Stimulated activated naive B cell treated with anti-CD40 and anti-IgM and Interleukin-4, amounts not matched to agents 10 μg/mL and 1 μg/mL and 100 μg/mL, for 72 hours (primary cell): ENCODE data around the gene FAM9A.
A peak's percentile ranks its signal among the peaks of the same experiment; 100 is the strongest.
"Not testable (repeated sequence)": the region's sequence is repeated elsewhere in the genome, so short reads cannot be mapped to it uniquely, and the experiment has no call there.

ENCODE experiments used
- ATAC-seq, 2 donors: fragments of 150-1000 bp; cut with Tn5 transposase; replicated peaks; 2 replicates each; pipeline ENCODE4 v1.10.0; 2021; ENCODE audit warnings: moderate library complexity in 1 of 2
- DNase-seq: peaks from one replicate; pipeline ENCODE4 v3.0.0; 2021
- H3K27ac Mint-ChIP-seq: one replicate; pipeline ENCODE4 v1.8.0; 2022; ENCODE audit warnings: mild to moderate bottlenecking, mixed read lengths
- H3K27me3 Mint-ChIP-seq, 2 donors: one replicate each; pipeline ENCODE4 v1.8.0; 2022; ENCODE audit warnings: mixed read lengths in 2 of 2
- H3K36me3 Mint-ChIP-seq, 2 donors: one replicate each; pipeline ENCODE4 v1.8.0; 2022; ENCODE audit warnings: mixed read lengths in 2 of 2, mild to moderate bottlenecking in 1 of 2
- H3K4me1 Mint-ChIP-seq, 2 donors: one replicate each; pipeline ENCODE4 v1.8.0; 2022; ENCODE audit warnings: mixed read lengths in 2 of 2, mild to moderate bottlenecking in 1 of 2
- H3K4me3 Mint-ChIP-seq, 2 donors: one replicate each; pipeline ENCODE4 v1.8.0; 2022; ENCODE audit warnings: mild to moderate bottlenecking in 2 of 2, mixed read lengths in 2 of 2, moderate library complexity in 1 of 2
- H3K9me3 Mint-ChIP-seq, 2 donors: one replicate each; pipeline ENCODE4 v1.8.0; 2022; ENCODE audit warnings: mixed read lengths in 2 of 2, mild to moderate bottlenecking in 1 of 2

FAM9A gene

GRCh38 chrX:8822002-8822401, 20.8 kb upstream of the FAM9A start:
- no peaks in the 10 kb centered on the region for H3K36me3 Mint-ChIP-seq
- no peaks in the 10 kb centered on the region for H3K4me1 Mint-ChIP-seq
- no peak for ATAC-seq
- no peak overlapping the region for H3K27ac Mint-ChIP-seq
- H3K4me3 Mint-ChIP-seq, result no peak overlapping the region
- DNase-seq, result no peak
- H3K9me3 Mint-ChIP-seq, result no peaks in the 10 kb centered on the region
- H3K27me3 Mint-ChIP-seq, result peaks cover 21 to 26% of the 10 kb centered on the region in 2 donors

GRCh38 chrX:8820910-8821527, 19.8 kb upstream of the FAM9A start:
- no peaks in the 10 kb centered on the region for H3K9me3 Mint-ChIP-seq
- ATAC-seq (no peak), DNase-seq (no peak)
- H3K36me3 Mint-ChIP-seq, result no peaks in the 10 kb centered on the region
- no peaks in the 10 kb centered on the region for H3K4me1 Mint-ChIP-seq
- H3K27me3 Mint-ChIP-seq, result peaks cover 21% of the 10 kb centered on the region in 2 donors
- no peak overlapping the region for H3K4me3 Mint-ChIP-seq
- no peak overlapping the region for H3K27ac Mint-ChIP-seq

GRCh38 chrX:8815460-8816065, 14.4 kb upstream of the FAM9A start:
- Mint-ChIP-seq H3K4me1 (no peaks in the 10 kb centered on the region), H3K27me3 (peaks cover 7 to 9% of the 10 kb centered on the region in 2 donors), H3K4me3 (no peak overlapping the region), H3K27ac (no peak overlapping the region), H3K36me3 (no peaks in the 10 kb centered on the region), H3K9me3 (no peaks in the 10 kb centered on the region)
- DNase-seq (no peak), ATAC-seq (peak in 1 of 2 donors; percentile 48)

GRCh38 chrX:8813036-8813435, 11.9 kb upstream of the FAM9A start:
- Mint-ChIP-seq H3K27ac (no peak overlapping the region), H3K27me3 (peaks cover 10 to 11% of the 10 kb centered on the region in 2 donors), H3K4me3 (no peak overlapping the region), H3K4me1 (no peaks in the 10 kb centered on the region), H3K9me3 (no peaks in the 10 kb centered on the region), H3K36me3 (no peaks in the 10 kb centered on the region)
- ATAC-seq (no peak), DNase-seq (no peak)

GRCh38 chrX:8811611-8812010, 10.4 kb upstream of the FAM9A start:
- no peak overlapping the region for H3K27ac Mint-ChIP-seq
- no peak overlapping the region for H3K4me3 Mint-ChIP-seq
- no peak for DNase-seq
- no peaks in the 10 kb centered on the region for H3K36me3 Mint-ChIP-seq
- H3K27me3 Mint-ChIP-seq, result peaks cover 16 to 21% of the 10 kb centered on the region in 2 donors
- no peaks in the 10 kb centered on the region for H3K9me3 Mint-ChIP-seq
- no peak for ATAC-seq
- no peaks in the 10 kb centered on the region for H3K4me1 Mint-ChIP-seq

- H3K27ac Mint-ChIP-seq, result no peak overlapping the region
- DNase-seq (no peak), ATAC-seq (no peak)
- H3K27me3 Mint-ChIP-seq, result peaks cover 19 to 29% of the 10 kb centered on the region in 2 donors
- H3K9me3 Mint-ChIP-seq, result no peaks in the 10 kb centered on the region
- H3K4me3 Mint-ChIP-seq, result no peak overlapping the region
- no peaks in the 10 kb centered on the region for H3K36me3 Mint-ChIP-seq
- H3K4me1 Mint-ChIP-seq, result no peaks in the 10 kb centered on the region
Observed at GRCh38 chrX:8808661-8809060, 7.5 kb upstream of the FAM9A start.

GRCh38 chrX:8805974-8806373, 4.8 kb upstream of the FAM9A start:
- Mint-ChIP-seq H3K9me3 (peaks cover 0 to 5% of the 10 kb centered on the region in 2 donors), H3K27ac (no peak overlapping the region), H3K27me3 (peaks cover 23 to 26% of the 10 kb centered on the region in 2 donors), H3K4me1 (no peaks in the 10 kb centered on the region), H3K4me3 (no peak overlapping the region), H3K36me3 (no peaks in the 10 kb centered on the region)
- DNase-seq, result no peak
- ATAC-seq, result no peak

GRCh38 chrX:8805046-8805445, 3.9 kb upstream of the FAM9A start:
- DNase-seq (no peak), ATAC-seq (no peak)
- Mint-ChIP-seq H3K36me3 (no peaks in the 10 kb centered on the region), H3K4me1 (no peaks in the 10 kb centered on the region), H3K4me3 (no peak overlapping the region), H3K27ac (no peak overlapping the region), H3K9me3 (peaks cover 0 to 5% of the 10 kb centered on the region in 2 donors), H3K27me3 (peaks cover 18 to 26% of the 10 kb centered on the region in 2 donors)

- Mint-ChIP-seq H3K9me3 (peaks cover 0 to 5% of the 10 kb centered on the region in 2 donors), H3K27me3 (peaks cover 18 to 25% of the 10 kb centered on the region in 2 donors), H3K27ac (no peak overlapping the region), H3K4me3 (no peak overlapping the region), H3K36me3 (no peaks in the 10 kb centered on the region), H3K4me1 (no peaks in the 10 kb centered on the region)
- no peak for ATAC-seq
- no peak for DNase-seq
Observed at GRCh38 chrX:8803326-8803725, 2.1 kb upstream of the FAM9A start.

GRCh38 chrX:8800351-8800750, 832 bp downstream of the FAM9A start:
- not testable (repeated sequence) for H3K4me1 Mint-ChIP-seq, H3K4me3 Mint-ChIP-seq, H3K27ac Mint-ChIP-seq, H3K36me3 Mint-ChIP-seq, ATAC-seq, H3K9me3 Mint-ChIP-seq, DNase-seq
- H3K27me3 Mint-ChIP-seq, result peaks cover 5 to 13% of the 10 kb centered on the region in 2 donors

- not testable (repeated sequence) for H3K4me1 Mint-ChIP-seq, H3K4me3 Mint-ChIP-seq, H3K9me3 Mint-ChIP-seq, H3K36me3 Mint-ChIP-seq, H3K27ac Mint-ChIP-seq, ATAC-seq, DNase-seq
- H3K27me3 Mint-ChIP-seq, result peaks cover 5 to 13% of the 10 kb centered on the region in 2 donors
Observed at GRCh38 chrX:8799281-8799680, 1.9 kb downstream of the FAM9A start.

GRCh38 chrX:8798702-8799101, 2.5 kb downstream of the FAM9A start:
- not testable (repeated sequence) for H3K4me3 Mint-ChIP-seq, H3K4me1 Mint-ChIP-seq, H3K27ac Mint-ChIP-seq, H3K9me3 Mint-ChIP-seq, DNase-seq, H3K36me3 Mint-ChIP-seq, ATAC-seq
- peaks cover 4 to 11% of the 10 kb centered on the region in 2 donors for H3K27me3 Mint-ChIP-seq

GRCh38 chrX:8787119-8787518, 14.1 kb downstream of the FAM9A start:
- H3K4me1 Mint-ChIP-seq, H3K27ac Mint-ChIP-seq, H3K4me3 Mint-ChIP-seq, H3K9me3 Mint-ChIP-seq, DNase-seq, H3K36me3 Mint-ChIP-seq, ATAC-seq: not testable (repeated sequence)
- peaks cover 9 to 30% of the 10 kb centered on the region in 2 donors for H3K27me3 Mint-ChIP-seq

GRCh38 chrX:8784162-8784561, 17.0 kb downstream of the FAM9A start:
- H3K4me1 Mint-ChIP-seq, result peaks cover 0 to 1% of the 10 kb centered on the region in 2 donors

GRCh38 chrX:8783714-8784098, 17.5 kb downstream of the FAM9A start:
- no peaks in the 10 kb centered on the region for H3K36me3 Mint-ChIP-seq
- peaks cover 0 to 1% of the 10 kb centered on the region in 2 donors for H3K4me1 Mint-ChIP-seq
- no peaks in the 10 kb centered on the region for H3K9me3 Mint-ChIP-seq
- H3K27me3 Mint-ChIP-seq, result peaks cover 3 to 25% of the 10 kb centered on the region in 2 donors
- peak overlapping the region in 1 of 2 donors; percentile 45 for H3K4me3 Mint-ChIP-seq
- no peak for ATAC-seq
- no peak overlapping the region for H3K27ac Mint-ChIP-seq
- DNase-seq, result no peak

More at GRCh38 chrX:8784162-8784561, 17.0 kb downstream of the FAM9A start:
- no peaks in the 10 kb centered on the region for H3K9me3 Mint-ChIP-seq
- H3K27ac Mint-ChIP-seq, result no peak overlapping the region
- H3K4me3 Mint-ChIP-seq, result no peak overlapping the region
- DNase-seq (no peak), ATAC-seq (no peak)
- no peaks in the 10 kb centered on the region for H3K36me3 Mint-ChIP-seq
- peaks cover 5 to 27% of the 10 kb centered on the region in 2 donors for H3K27me3 Mint-ChIP-seq
